NB4 (cell line): ENCODE measurements around the gene IQCK.

ENCODE experiments used
- DNase-seq: peaks from one replicate; pipeline ENCODE4 v3.0.0; 2010; ENCODE audit warnings: low read depth
- H3K4me3 ChIP-seq: one replicate; pipeline ENCODE4 v1.5.1; 2011; ENCODE audit warnings: mild to moderate bottlenecking, low read depth, low read length, moderate library complexity
- MYC ChIP-seq: IDR thresholded peaks from 2 replicates; pipeline ENCODE4 v1.6.1; 2011; ENCODE audit warnings: low read depth, low read length
- POLR2A ChIP-seq: IDR thresholded peaks from 2 replicates; pipeline ENCODE4 v1.6.1; 2011; ENCODE audit warnings: mild to moderate bottlenecking; ENCODE audit not compliant: insufficient read length; ENCODE audit errors: extremely low read depth
- TF ChIP-seq, protein P1 (sequence below): IDR thresholded peaks from one replicate; pipeline ENCODE4 v1.5.1; 2012; ENCODE audit warnings: low read depth, low read length
- TF ChIP-seq, protein P2 (sequence below): IDR thresholded peaks from 2 replicates; pipeline ENCODE4 v1.6.1; 2011; ENCODE audit warnings: low read depth, low read length

Gene IQCK

DNA sequence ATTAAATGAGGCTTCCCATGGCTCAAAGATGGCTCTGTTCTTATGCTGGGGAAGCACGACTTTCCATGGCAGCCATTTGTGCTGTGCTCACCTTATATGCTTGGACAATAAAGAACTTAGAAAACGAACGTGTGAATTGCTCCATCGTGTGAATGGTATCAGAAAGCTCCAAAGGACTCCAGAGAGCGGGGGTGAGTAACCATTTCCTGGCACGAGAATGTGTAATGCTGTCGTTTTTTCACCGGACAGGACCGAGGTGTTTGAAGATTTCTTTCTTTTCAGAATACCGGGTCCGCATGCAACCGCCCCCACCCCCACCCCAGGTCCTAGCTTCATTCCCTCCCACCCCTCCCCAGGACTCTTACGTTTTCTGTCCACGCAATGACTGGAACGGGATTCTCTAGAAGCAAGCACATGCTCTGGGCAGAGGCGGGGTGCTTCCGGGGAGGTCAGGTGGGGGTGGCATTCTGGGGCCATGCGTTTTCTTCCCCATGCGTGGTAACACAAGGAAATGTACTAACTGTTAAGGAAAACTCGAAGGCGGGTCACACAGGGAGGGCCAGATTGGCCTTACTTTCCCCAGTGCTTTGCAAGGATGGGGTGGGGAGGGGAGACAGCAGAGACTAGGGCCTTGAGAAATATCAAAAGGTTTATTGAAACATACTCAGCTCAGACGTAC, 140.4 kb downstream of the IQCK start:
- no peak for DNase-seq
- H3K4me3 ChIP-seq: no peak overlapping the region
- TF ChIP-seq, protein P1, sequence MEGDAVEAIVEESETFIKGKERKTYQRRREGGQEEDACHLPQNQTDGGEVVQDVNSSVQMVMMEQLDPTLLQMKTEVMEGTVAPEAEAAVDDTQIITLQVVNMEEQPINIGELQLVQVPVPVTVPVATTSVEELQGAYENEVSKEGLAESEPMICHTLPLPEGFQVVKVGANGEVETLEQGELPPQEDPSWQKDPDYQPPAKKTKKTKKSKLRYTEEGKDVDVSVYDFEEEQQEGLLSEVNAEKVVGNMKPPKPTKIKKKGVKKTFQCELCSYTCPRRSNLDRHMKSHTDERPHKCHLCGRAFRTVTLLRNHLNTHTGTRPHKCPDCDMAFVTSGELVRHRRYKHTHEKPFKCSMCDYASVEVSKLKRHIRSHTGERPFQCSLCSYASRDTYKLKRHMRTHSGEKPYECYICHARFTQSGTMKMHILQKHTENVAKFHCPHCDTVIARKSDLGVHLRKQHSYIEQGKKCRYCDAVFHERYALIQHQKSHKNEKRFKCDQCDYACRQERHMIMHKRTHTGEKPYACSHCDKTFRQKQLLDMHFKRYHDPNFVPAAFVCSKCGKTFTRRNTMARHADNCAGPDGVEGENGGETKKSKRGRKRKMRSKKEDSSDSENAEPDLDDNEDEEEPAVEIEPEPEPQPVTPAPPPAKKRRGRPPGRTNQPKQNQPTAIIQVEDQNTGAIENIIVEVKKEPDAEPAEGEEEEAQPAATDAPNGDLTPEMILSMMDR: no peak
- TF ChIP-seq MYC (no peak), POLR2A (no peak)
- TF ChIP-seq, protein P2, sequence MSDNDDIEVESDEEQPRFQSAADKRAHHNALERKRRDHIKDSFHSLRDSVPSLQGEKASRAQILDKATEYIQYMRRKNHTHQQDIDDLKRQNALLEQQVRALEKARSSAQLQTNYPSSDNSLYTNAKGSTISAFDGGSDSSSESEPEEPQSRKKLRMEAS: no peak

DNA sequence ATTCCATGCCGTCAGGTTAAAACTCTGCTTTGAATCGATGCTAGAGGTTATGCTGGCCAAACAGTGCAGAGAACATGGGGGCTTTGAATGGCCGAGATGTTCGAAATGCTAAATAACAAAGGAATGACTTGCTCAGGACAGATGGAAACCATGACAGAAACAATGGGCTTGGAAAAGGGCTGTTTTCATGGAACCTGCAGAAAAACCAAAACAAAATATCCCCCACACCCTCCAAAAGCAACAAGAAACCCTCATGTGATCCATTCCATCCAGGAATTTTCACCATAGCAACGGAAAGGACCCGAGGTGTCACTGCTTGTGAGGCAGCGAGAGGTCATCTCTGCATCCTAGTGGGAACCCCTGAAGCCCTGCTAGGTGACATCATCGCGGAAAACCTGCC, 141.1 kb downstream of the IQCK start:
- H3K4me3 ChIP-seq: no peak overlapping the region
- DNase-seq: no peak
- TF ChIP-seq, protein P1: no peak
- TF ChIP-seq, protein P2: no peak
- TF ChIP-seq POLR2A (no peak), MYC (no peak)

DNA sequence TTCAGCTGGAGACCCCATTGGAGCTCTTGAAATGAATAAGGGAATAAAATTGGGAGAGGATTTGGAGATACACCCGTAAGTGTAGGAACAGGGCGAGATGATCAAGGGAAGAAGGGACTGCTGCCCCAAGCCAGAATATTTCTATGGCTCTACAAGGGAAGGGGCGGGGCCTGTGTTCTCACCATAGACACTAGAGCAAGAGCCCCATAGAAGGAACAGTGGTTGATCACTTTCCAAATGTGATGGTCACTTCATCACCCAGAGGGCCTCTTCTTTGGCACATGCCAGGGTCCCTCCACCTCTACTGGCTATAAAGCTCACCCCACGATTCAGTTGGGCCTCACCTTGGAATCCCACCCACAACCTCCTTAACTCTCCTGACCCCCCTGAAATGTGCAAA, 141.5 kb downstream of the IQCK start:
- no peak for DNase-seq
- TF ChIP-seq, protein P2: no peak
- TF ChIP-seq, protein P1: no peak
- TF ChIP-seq MYC (no peak), POLR2A (no peak)
- no peak overlapping the region for H3K4me3 ChIP-seq

DNA sequence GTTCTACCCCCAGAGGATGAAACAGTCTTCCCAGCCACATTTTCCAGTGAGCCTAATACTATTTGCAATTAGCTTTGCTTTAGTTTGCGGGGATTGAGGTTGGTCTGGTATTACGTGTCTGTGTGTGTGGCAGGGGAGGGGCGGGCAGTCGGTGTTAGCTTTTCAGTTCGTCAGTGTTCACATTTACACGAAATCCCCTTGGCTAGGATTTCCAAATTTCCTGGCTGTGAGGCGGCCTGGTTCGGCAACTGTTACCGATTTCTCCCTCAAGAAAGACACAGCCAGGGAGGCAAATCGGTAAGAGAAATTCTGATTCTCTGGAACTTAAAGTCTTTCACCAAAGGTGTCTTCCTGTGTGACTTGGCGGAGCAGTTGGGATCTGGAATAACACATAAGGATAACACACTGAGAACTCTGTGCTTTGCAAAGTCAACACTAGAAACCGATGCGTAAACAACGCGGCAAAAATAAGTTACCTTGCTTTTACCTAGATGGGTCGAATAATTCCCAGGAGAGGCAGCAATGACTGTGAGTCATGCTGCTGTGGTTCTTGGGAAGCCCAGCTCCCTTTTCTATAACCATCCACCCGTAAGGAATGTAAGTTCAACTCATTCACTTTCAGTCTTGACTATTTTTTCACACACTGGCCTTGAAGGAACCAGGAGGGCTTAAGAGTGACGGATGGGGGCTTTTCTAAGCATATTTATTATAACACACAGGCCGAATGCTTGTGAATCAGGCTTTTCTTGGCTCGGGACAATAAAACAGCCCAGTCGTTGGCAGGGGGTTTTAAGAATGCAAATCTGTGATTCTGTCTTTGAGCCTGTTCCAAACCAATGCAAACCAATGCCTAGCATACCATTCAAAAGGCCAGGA, 142.3 kb downstream of the IQCK start:
- H3K4me3 ChIP-seq: no peak overlapping the region
- TF ChIP-seq, protein P1: no peak
- no peak for DNase-seq

DNA sequence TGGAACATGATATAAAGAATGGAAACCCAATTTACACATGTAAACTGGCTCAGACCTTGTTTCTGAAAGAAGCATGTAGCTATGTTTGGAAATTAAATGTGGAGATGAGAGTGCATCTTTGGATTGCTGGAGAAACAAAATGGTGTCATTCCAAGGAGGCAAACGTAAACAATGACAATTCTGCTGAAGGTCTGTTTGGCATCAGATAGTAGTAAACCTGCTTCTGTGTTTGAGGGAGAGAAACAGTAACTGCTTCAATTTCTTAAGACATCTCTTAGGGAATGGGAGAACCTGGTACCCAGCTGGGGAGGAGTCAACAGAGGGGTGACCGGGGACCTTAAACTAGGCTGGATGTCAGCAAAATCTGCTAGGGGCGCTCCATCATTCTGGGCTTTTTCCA, 143.1 kb downstream of the IQCK start:
- H3K4me3 ChIP-seq: no peak overlapping the region
- no peak for DNase-seq
- TF ChIP-seq POLR2A: no peak
- no peak for TF ChIP-seq MYC
- TF ChIP-seq, protein P2: no peak
- TF ChIP-seq, protein P1: no peak
